ENCODE data around the gene CYP3A5. TPM values are rescaled to one million over a fixed set of nuclear protein-coding genes. Genes with fewer than 3 reads are reported as not detected.

Gene CYP3A5
- total and polyA plus RNA-seq, 9 of the 15 experiments (the other 6 are each of a cell fraction or from before 2014, with no cell fraction given) = 0.73 to 2.8 (median 1.5) TPM

- in situ Hi-C loops (cut with MboI) (no loop called here), intact Hi-C loops (cut with micrococcal nuclease) (no loop called here)
- Histone ChIP-seq H3K9me3 (replicated peaks; ENCODE audit: control insufficient read depth, insufficient read depth, low read depth, low read length) (no peaks in the 10 kb centered on the region), H3K79me2 (ENCODE audit: control insufficient read depth, insufficient read depth, low read length) (no peaks in the 10 kb centered on the region), H3K27me3 (ENCODE audit: control insufficient read depth in 2 of 2, insufficient read depth in 2 of 2, low read length in 2 of 2) (no peaks in the 10 kb centered on the region), H3K4me1 (replicated peaks in 1 of 2; ENCODE audit: control insufficient read depth in 2 of 2, insufficient read depth in 2 of 2, low read length in 2 of 2) (peaks cover 11 to 34% of the 10 kb centered on the region in 2 experiments; a peak in 4 of 5 replicates), H3K9ac (ENCODE audit: insufficient read depth in 1 of 2, low read depth in 2 of 2, low read length in 2 of 2) (no peak overlapping the region), H3K4me3 (no peak overlapping the region), H3K4me2 (ENCODE audit: insufficient read depth, low read length) (no peak overlapping the region), H3K27ac (ENCODE audit: extremely low read depth, low read depth, low read length) (no peak overlapping the region), H2AFZ (ENCODE audit: low read depth, low read length) (no peak overlapping the region), H3K36me3 (ENCODE audit: control insufficient read depth, insufficient read depth, low read length) (no peaks in the 10 kb centered on the region; the same call in 2 of the 3 replicates), H4K20me1 (replicated peaks; ENCODE audit: control insufficient read depth, insufficient read depth, low read length) (no peaks in the 10 kb centered on the region), H3K9me1 (ENCODE audit: control insufficient read depth, insufficient read depth, low read length) (peaks cover 4% of the 10 kb centered on the region)
- no peak for DNase-seq (ENCODE audit: extremely low read depth in 1 of 4, low spot score in 3 of 4)
- no peak for ATAC-seq
- no peak for FAIRE-seq
- TF ChIP-seq ZKSCAN8 (CRISPR knock-in tag; IDR thresholded peaks at IDR 0.05) (no peak), ARNT (IDR thresholded peaks at IDR 0.05) (no peak), ZNF644 (tag; IDR thresholded peaks at IDR 0.05; ENCODE audit: low read depth) (no peak), ZNF140 (CRISPR knock-in tag; IDR thresholded peaks at IDR 0.05) (no peak), ZNF239 (CRISPR knock-in tag; IDR thresholded peaks at IDR 0.05) (no peak), RFX5 (IDR thresholded peaks at IDR 0.05; ENCODE audit: low read depth, low read length) (no peak), NFIX (CRISPR knock-in tag; IDR thresholded peaks at IDR 0.05; ENCODE audit: low read depth) (no peak), FOXJ3 (CRISPR knock-in tag; IDR thresholded peaks at IDR 0.05) (no peak), PRPF4 (IDR thresholded peaks at IDR 0.05; ENCODE audit: insufficient read depth, low read depth, low read length, poor library complexity, severe bottlenecking) (no peak), ZC3H8 (IDR thresholded peaks at IDR 0.05) (no peak), HDAC1 (IDR thresholded peaks at IDR 0.05) (no peak), ZNF316 (IDR thresholded peaks at IDR 0.05) (no peak), ZNF165 (CRISPR knock-in tag; IDR thresholded peaks at IDR 0.05; ENCODE audit: borderline replicate concordance) (no peak), MYC (IDR thresholded peaks at IDR 0.05; ENCODE audit: low read depth, low read length) (no peak), MYC (CRISPR knock-in tag; IDR thresholded peaks at IDR 0.05; ENCODE audit: borderline replicate concordance, low read depth) (no peak)
- TF ChIP-seq, protein P1, sequence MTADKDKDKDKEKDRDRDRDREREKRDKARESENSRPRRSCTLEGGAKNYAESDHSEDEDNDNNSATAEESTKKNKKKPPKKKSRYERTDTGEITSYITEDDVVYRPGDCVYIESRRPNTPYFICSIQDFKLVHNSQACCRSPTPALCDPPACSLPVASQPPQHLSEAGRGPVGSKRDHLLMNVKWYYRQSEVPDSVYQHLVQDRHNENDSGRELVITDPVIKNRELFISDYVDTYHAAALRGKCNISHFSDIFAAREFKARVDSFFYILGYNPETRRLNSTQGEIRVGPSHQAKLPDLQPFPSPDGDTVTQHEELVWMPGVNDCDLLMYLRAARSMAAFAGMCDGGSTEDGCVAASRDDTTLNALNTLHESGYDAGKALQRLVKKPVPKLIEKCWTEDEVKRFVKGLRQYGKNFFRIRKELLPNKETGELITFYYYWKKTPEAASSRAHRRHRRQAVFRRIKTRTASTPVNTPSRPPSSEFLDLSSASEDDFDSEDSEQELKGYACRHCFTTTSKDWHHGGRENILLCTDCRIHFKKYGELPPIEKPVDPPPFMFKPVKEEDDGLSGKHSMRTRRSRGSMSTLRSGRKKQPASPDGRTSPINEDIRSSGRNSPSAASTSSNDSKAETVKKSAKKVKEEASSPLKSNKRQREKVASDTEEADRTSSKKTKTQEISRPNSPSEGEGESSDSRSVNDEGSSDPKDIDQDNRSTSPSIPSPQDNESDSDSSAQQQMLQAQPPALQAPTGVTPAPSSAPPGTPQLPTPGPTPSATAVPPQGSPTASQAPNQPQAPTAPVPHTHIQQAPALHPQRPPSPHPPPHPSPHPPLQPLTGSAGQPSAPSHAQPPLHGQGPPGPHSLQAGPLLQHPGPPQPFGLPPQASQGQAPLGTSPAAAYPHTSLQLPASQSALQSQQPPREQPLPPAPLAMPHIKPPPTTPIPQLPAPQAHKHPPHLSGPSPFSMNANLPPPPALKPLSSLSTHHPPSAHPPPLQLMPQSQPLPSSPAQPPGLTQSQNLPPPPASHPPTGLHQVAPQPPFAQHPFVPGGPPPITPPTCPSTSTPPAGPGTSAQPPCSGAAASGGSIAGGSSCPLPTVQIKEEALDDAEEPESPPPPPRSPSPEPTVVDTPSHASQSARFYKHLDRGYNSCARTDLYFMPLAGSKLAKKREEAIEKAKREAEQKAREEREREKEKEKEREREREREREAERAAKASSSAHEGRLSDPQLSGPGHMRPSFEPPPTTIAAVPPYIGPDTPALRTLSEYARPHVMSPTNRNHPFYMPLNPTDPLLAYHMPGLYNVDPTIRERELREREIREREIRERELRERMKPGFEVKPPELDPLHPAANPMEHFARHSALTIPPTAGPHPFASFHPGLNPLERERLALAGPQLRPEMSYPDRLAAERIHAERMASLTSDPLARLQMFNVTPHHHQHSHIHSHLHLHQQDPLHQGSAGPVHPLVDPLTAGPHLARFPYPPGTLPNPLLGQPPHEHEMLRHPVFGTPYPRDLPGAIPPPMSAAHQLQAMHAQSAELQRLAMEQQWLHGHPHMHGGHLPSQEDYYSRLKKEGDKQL (CRISPR knock-in tag; IDR thresholded peaks at IDR 0.05; ENCODE audit: borderline replicate concordance) = no peak
- BruUV-seq (replicated peaks) = no TSS peak
- 92% methylated on average over 8 of the region's 8 CpGs for WGBS (ENCODE audit: insufficient coverage, low coverage, missing lambda C conversion rate)
- ChIA-PET POLR2A (interaction anchor here (0.6 to 1.0 kb wide), 2 partner anchors 25 to 100 kb away, joined by 3 read pairs; no protein-coding TSS in a partner anchor), CTCF (ENCODE audit: low intra/inter-chr PET ratio) (no interaction called here)
Observed at GRCh38 chr7:99668541-99668940, 11.3 kb downstream of the CYP3A5 start.

Measured in K562 (cell line).